DMS53 (cell line): ENCODE results near the gene PCNX3.

Source experiments
- DNase-seq: peaks from one replicate; lab custom pipeline; 2025; lab: John Stamatoyannopoulos, UW

PCNX3 gene

GRCh38 chr11:65640483-65641296, 25.1 kb downstream of the PCNX3 start:
- no peak for DNase-seq

GRCh38 chr11:65641297-65642013, 25.9 kb downstream of the PCNX3 start:
- DNase-seq = no peak

- no peak for DNase-seq
These were observed 26.6 kb downstream of the PCNX3 start for GRCh38 chr11:65642014-65642671.

GRCh38 chr11:65643971-65644370, 28.4 kb downstream of the PCNX3 start:
- DNase-seq = peak; percentile 30

GRCh38 chr11:65644837-65645236, 29.3 kb downstream of the PCNX3 start:
- DNase-seq = no peak

GRCh38 chr11:65645710-65646109, 30.1 kb downstream of the PCNX3 start:
- DNase-seq = no peak

GRCh38 chr11:65646288-65646957, 30.8 kb downstream of the PCNX3 start:
- no peak for DNase-seq

GRCh38 chr11:65646958-65647701, 31.6 kb downstream of the PCNX3 start:
- DNase-seq = peak; percentile 82

- no peak for DNase-seq
These were observed 33.5 kb downstream of the PCNX3 start for GRCh38 chr11:65648997-65649493.

- DNase-seq = no peak
These were observed 34.3 kb downstream of the PCNX3 start for GRCh38 chr11:65649656-65650546.

GRCh38 chr11:65650547-65651338, 35.2 kb downstream of the PCNX3 start:
- no peak for DNase-seq

- DNase-seq = no peak
These were observed 35.7 kb downstream of the PCNX3 start for GRCh38 chr11:65651339-65651588.

GRCh38 chr11:65651589-65652510, 36.3 kb downstream of the PCNX3 start:
- peak; percentile 76 for DNase-seq

GRCh38 chr11:65652511-65653228, 37.1 kb downstream of the PCNX3 start:
- DNase-seq = peak; percentile 96

GRCh38 chr11:65653229-65654225, 38.0 kb downstream of the PCNX3 start:
- DNase-seq = no peak
